Ishikawa (cell line): ENCODE results near the gene KIF26B.
A peak's percentile ranks its signal among the peaks of the same experiment; 100 is the strongest.

Experiments
- CEBPB ChIP-seq: IDR thresholded peaks from 2 replicates; pipeline ENCODE4 v1.6.1; 2012
- CREB1 ChIP-seq: IDR thresholded peaks from 2 replicates; pipeline ENCODE4 v1.6.1; 2012; ENCODE audit warnings: low read depth
- EGR1 ChIP-seq: IDR thresholded peaks from 2 replicates; pipeline ENCODE4 v1.6.1; 2012
- EP300 ChIP-seq: IDR thresholded peaks from 2 replicates; pipeline ENCODE4 v1.6.1; 2012; ENCODE audit warnings: borderline replicate concordance
- FOXM1 ChIP-seq: IDR thresholded peaks from 2 replicates; pipeline ENCODE4 v1.6.1; 2012; ENCODE audit warnings: low read depth, borderline replicate concordance
- MAX ChIP-seq: IDR thresholded peaks from 2 replicates; pipeline ENCODE4 v1.6.1; 2012
- NFIC ChIP-seq: IDR thresholded peaks from 2 replicates; pipeline ENCODE4 v1.6.1; 2012
- RAD21 ChIP-seq: IDR thresholded peaks from 2 replicates; pipeline ENCODE4 v1.6.1; 2012; ENCODE audit warnings: low read depth
- REST ChIP-seq: IDR thresholded peaks from 2 replicates; pipeline ENCODE4 v1.6.1; 2012; ENCODE audit warnings: low read depth, mild to moderate bottlenecking
- TAF1 ChIP-seq: IDR thresholded peaks from 2 replicates; pipeline ENCODE4 v1.6.1; 2012; ENCODE audit warnings: low read depth, mild to moderate bottlenecking
- TCF12 ChIP-seq: IDR thresholded peaks from 2 replicates; pipeline ENCODE4 v1.6.1; 2012; ENCODE audit warnings: low read depth
- TEAD4 ChIP-seq: IDR thresholded peaks from 2 replicates; pipeline ENCODE4 v1.6.1; 2012
- USF1 ChIP-seq: IDR thresholded peaks from 2 replicates; pipeline ENCODE4 v1.6.1; 2012
- YY1 ChIP-seq: IDR thresholded peaks from 2 replicates; pipeline ENCODE4 v1.6.1; 2012; ENCODE audit warnings: low read depth
- ZBTB7A ChIP-seq: IDR thresholded peaks from 2 replicates; pipeline ENCODE4 v1.6.1; 2012; ENCODE audit warnings: low read depth

The KIF26B gene

GRCh38 chr1:245493029-245493428 lies 338.2 kb downstream of the KIF26B start:
- no peak for TF ChIP-seq TEAD4
- peak; percentile 13; the same call in 1 of the 2 replicates for TF ChIP-seq RAD21

- TF ChIP-seq CREB1 (no peak), RAD21 (no peak), YY1 (no peak), EGR1 (no peak), EP300 (no peak), USF1 (no peak), FOXM1 (no peak), CEBPB (no peak), TAF1 (no peak), ZBTB7A (no peak), TEAD4 (no peak), REST (no peak), TCF12 (no peak), MAX (no peak), NFIC (no peak)
Measured at GRCh38 chr1:245495681-245496080, 340.9 kb downstream of the KIF26B start.

GRCh38 chr1:245500546-245500945 lies 345.8 kb downstream of the KIF26B start:
- no peak for TF ChIP-seq CREB1
- TF ChIP-seq CEBPB = peak; percentile 17; the same call in 1 of the 2 replicates

- no peak for TF ChIP-seq ZBTB7A
- TF ChIP-seq USF1 = no peak
- TF ChIP-seq EP300 = no peak
- TF ChIP-seq EGR1 = no peak
- TF ChIP-seq NFIC = no peak
- no peak for TF ChIP-seq TCF12
Measured at GRCh38 chr1:245501633-245502032, 346.8 kb downstream of the KIF26B start.

GRCh38 chr1:245503548-245503947 lies 348.8 kb downstream of the KIF26B start:
- TF ChIP-seq CREB1 = no peak

- TF ChIP-seq EGR1 (no peak), EP300 (no peak), REST (no peak), ZBTB7A (no peak), FOXM1 (no peak), RAD21 (no peak), TAF1 (no peak), MAX (no peak), CREB1 (no peak), TEAD4 (no peak), CEBPB (no peak), USF1 (no peak)
Measured at GRCh38 chr1:245510144-245510543, 355.4 kb downstream of the KIF26B start.
